MCF 10A (cell line): Measurements from ENCODE around the gene MDM1. TPM values are rescaled to one million over a fixed set of nuclear protein-coding genes. Genes with fewer than 3 reads are reported as not detected.
A peak's percentile ranks its signal among the peaks of the same experiment; 100 is the strongest.

Experiments used
- BruUV-seq: library from RNA; stranded (reverse); fragments of 400-500 nt; replicated peaks from 2 replicates; lab custom pipeline; 2021; lab: Mats Ljungman, UMichigan
- CTCF ChIA-PET: fragments of 300-600 bp; sonication (Branson Sonifier 250); formaldehyde crosslinking; extraction: SDS; loops from one replicate; lab custom pipeline; 2021; ENCODE audit warnings: antibody characterized with exemption, inconsistent platforms; lab: Yijun Ruan, JAX
- POLR2A ChIA-PET: fragments of 300-600, 350-650 bp; sonication (Branson Sonifier 250); formaldehyde crosslinking; extraction: SDS; loops from one replicate; lab custom pipeline; 2020; ENCODE audit warnings: antibody characterized with exemption, inconsistent platforms; lab: Yijun Ruan, JAX
- DNase-seq: peaks from one replicate; pipeline ENCODE4 v3.0.0-alpha.2; 2018; ENCODE audit not compliant: unreplicated experiment
- H3K27ac Mint-ChIP-seq: one replicate; pipeline ENCODE4 v1.8.0; 2022; ENCODE audit warnings: mild to moderate bottlenecking, low read depth, mixed read lengths; ENCODE audit not compliant: unreplicated experiment
- H3K27me3 Mint-ChIP-seq: one replicate; pipeline ENCODE4 v1.8.0; 2022; ENCODE audit warnings: mixed read lengths; ENCODE audit not compliant: insufficient read depth, unreplicated experiment
- H3K36me3 Mint-ChIP-seq: one replicate; pipeline ENCODE4 v1.8.0; 2022; ENCODE audit warnings: mild to moderate bottlenecking, moderate library complexity, mixed read lengths; ENCODE audit not compliant: insufficient read depth, unreplicated experiment
- H3K4me1 Mint-ChIP-seq: one replicate; pipeline ENCODE4 v1.8.0; 2022; ENCODE audit warnings: mixed read lengths; ENCODE audit not compliant: insufficient read depth, unreplicated experiment
- H3K4me3 Mint-ChIP-seq: one replicate; pipeline ENCODE4 v1.8.0; 2022; ENCODE audit warnings: mild to moderate bottlenecking, moderate library complexity, mixed read lengths; ENCODE audit not compliant: unreplicated experiment
- H3K9me3 Mint-ChIP-seq: one replicate; pipeline ENCODE4 v1.8.0; 2022; ENCODE audit warnings: mixed read lengths; ENCODE audit not compliant: unreplicated experiment
- CTCF ChIP-seq: fragments of 200-600 bp; IDR thresholded peaks from one replicate; pipeline ENCODE4 v1.8.0; 2022; ENCODE audit warnings: antibody characterized with exemption, mild to moderate bottlenecking; ENCODE audit not compliant: unreplicated experiment
- intact Hi-C: fragments of 100-400 bp; cut with micrococcal nuclease; formaldehyde crosslinking; loops from 2 replicates; pipeline ENCODE4 v1.14.1; 2022
- total RNA-seq: library from RNA; stranded (reverse); gene quantifications from 2 replicates; pipeline ENCODE4 v1.2.3, GENCODE V29; 2022

MDM1 gene
- total RNA-seq, 1 experiment from 2014 or later: 11.8 TPM

- intact Hi-C loops: no loop called here
- no peak overlapping the region for H3K4me3 Mint-ChIP-seq
- H3K36me3 Mint-ChIP-seq: peaks cover 38% of the 10 kb centered on the region
- H3K27me3 Mint-ChIP-seq: no peaks in the 10 kb centered on the region
- H3K27ac Mint-ChIP-seq: peak overlapping the region; percentile 19
- H3K9me3 Mint-ChIP-seq: no peaks in the 10 kb centered on the region
- no peak for TF ChIP-seq CTCF
- no peak for DNase-seq
- no TSS peak for BruUV-seq
- peaks cover 6% of the 10 kb centered on the region for H3K4me1 Mint-ChIP-seq
- CTCF ChIA-PET: interaction anchor here (0.6 to 3.8 kb wide), 5 partner anchors 9 to 285 kb away, joined by 3 to 27 read pairs (median 17); no protein-coding TSS in a partner anchor
- POLR2A ChIA-PET: interaction anchor here (0.8 kb wide), 1 partner anchor 202 kb away, joined by 3 read pairs; no protein-coding TSS in a partner anchor
Measured at GRCh38 chr12:68325966-68326365, 6.2 kb downstream of the MDM1 start.

- H3K27ac Mint-ChIP-seq: no peak overlapping the region
- no peaks in the 10 kb centered on the region for H3K9me3 Mint-ChIP-seq
- no peak for TF ChIP-seq CTCF
- H3K4me3 Mint-ChIP-seq: no peak overlapping the region
- DNase-seq: no peak
- POLR2A ChIA-PET: interaction anchor here (1.7 kb wide), 1 partner anchor 7 kb away, joined by 6 read pairs; the partner anchor contains the start of gene MDM1
- no peaks in the 10 kb centered on the region for H3K27me3 Mint-ChIP-seq
- CTCF ChIA-PET: interaction anchor here (5.7 kb wide), 1 partner anchor 101 kb away, joined by 60 read pairs; no protein-coding TSS in a partner anchor
- peaks cover 43% of the 10 kb centered on the region for H3K36me3 Mint-ChIP-seq
- BruUV-seq: no TSS peak
- peaks cover 6% of the 10 kb centered on the region for H3K4me1 Mint-ChIP-seq
- intact Hi-C loops: no loop called here
Measured at GRCh38 chr12:68324531-68324930, 7.6 kb downstream of the MDM1 start.

- DNase-seq: no peak
- no TSS peak for BruUV-seq
- no peak for TF ChIP-seq CTCF
- intact Hi-C loops: no loop called here
- Mint-ChIP-seq H3K9me3 (no peaks in the 10 kb centered on the region), H3K36me3 (peaks cover 25% of the 10 kb centered on the region), H3K4me1 (no peaks in the 10 kb centered on the region), H3K27me3 (no peaks in the 10 kb centered on the region), H3K27ac (no peak overlapping the region), H3K4me3 (no peak overlapping the region)
- POLR2A ChIA-PET: interaction anchor here (0.7 to 3.0 kb wide), 4 partner anchors 10 to 283 kb away, joined by 3 to 16 read pairs (median 9); partner anchors contain the start of gene MDM1
- CTCF ChIA-PET: interaction anchor here (1.2 to 5.7 kb wide), 4 partner anchors 27 to 281 kb away, joined by 3 to 60 read pairs (median 18); partner anchors contain the start of gene IL26
Measured at GRCh38 chr12:68321140-68321539, 11.0 kb downstream of the MDM1 start.

- Mint-ChIP-seq H3K4me1 (no peaks in the 10 kb centered on the region), H3K36me3 (peaks cover 24% of the 10 kb centered on the region), H3K27ac (no peak overlapping the region), H3K27me3 (no peaks in the 10 kb centered on the region), H3K9me3 (no peaks in the 10 kb centered on the region), H3K4me3 (no peak overlapping the region)
- no peak for DNase-seq
- POLR2A ChIA-PET: interaction anchor here (0.6 to 3.0 kb wide), 6 partner anchors 63 to 1250 kb away, joined by 3 to 16 read pairs (median 3); no protein-coding TSS in a partner anchor
- no TSS peak for BruUV-seq
- intact Hi-C loops: loop anchor here (5.0 kb wide), 1 partner anchor 963 kb away; no protein-coding TSS in a partner anchor
- no peak for TF ChIP-seq CTCF
- CTCF ChIA-PET: interaction anchor here (0.6 to 5.7 kb wide), 9 partner anchors 11 to 316 kb away, joined by 3 to 60 read pairs (median 3); no protein-coding TSS in a partner anchor
Measured at GRCh38 chr12:68319988-68320623, 12.1 kb downstream of the MDM1 start.
